Suppressor macrophage treated with lipopolysaccharide for 4 hours (primary cell): ENCODE results near the gene CD247.
"Not testable (repeated sequence)": the region's sequence is repeated elsewhere in the genome, so short reads cannot be mapped to it uniquely, and the experiment has no call there.

ENCODE experiments used
- DNase-seq: peaks from one replicate; pipeline ENCODE4 v3.0.0-alpha.2; 2020

The CD247 gene

DNA sequence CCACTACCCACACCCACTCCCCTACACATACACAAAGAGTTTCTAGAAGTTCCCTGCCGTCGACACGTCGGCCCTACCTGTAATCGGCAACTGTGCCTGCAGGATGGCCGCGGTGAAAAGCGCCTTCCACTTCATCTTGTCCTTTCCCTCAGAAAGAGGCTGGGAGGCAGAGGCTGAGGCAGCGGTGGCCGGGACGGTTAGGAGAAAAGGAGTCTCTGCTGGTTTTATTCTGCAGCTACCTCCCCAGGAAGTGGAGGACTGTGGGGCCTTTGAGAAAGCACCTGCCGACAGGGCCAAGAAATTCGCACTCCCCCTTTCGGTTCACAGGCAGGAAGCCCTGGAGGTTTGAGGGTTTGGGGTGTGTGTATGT is at the start of gene CD247:
Gene CD247 (minus strand): TSS at position 199 of the 370 bp plus-strand sequence. CDS start 64 bp downstream, at position 135.
- DNase-seq = no peak

DNA sequence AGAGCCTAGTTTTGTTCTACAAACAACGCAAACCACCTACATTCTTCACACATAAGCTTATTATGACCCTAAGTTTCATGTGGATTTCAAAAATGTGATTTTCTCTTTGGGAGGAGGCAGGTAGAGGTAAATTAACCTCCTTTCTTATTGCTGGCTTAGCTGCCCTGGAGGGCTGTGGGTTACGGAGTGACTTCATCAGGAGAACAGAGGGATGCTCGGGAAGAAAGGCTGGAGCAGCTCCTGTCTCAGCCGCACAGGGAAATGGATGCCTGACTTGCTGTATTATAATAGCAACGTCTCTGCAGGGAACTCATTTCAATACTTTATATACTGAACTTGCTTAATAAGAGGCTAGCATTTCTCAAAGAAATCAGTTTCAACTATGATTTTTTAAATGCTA is 49.3 kb upstream of the CD247 start:
- DNase-seq = no peak

DNA sequence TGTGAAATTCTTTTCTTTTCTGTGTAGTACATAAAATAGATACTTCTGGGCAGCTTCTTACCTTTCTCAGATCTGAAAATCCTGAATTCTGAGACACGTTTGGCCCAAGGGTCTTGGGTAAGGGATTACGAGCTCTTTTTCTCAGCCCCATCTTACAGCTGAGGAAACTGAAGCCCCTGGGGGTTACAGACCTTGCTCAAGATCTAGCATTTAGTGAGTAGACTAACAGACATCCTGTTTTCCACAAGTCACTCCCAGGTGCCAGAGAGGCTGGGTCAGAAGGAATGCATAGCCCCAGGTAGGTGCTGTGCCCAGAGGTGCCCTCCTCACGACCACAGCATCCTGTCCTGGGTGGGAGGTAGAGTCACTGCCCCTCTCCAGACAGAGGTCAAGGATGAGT is 48.4 kb upstream of the CD247 start:
- no peak for DNase-seq

DNA sequence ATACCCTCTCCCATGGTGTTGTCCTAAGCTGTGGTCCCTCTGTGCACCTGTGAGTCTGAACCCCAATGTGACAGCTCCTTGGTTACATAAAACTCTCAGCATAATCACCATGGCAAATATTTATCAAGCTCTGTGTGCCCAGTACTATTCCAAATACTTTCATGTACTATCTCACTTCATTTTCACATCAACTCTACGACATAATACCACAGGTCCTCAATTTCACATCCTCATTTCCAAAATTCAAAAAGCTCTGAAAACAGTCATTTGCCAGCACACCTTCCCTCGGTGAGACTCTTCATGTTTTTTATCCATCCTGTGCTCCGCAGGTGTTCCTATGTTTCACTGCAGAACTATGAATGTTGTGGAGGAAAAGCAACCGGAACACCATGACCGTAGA is 47.6 kb upstream of the CD247 start:
- no peak for DNase-seq

DNA sequence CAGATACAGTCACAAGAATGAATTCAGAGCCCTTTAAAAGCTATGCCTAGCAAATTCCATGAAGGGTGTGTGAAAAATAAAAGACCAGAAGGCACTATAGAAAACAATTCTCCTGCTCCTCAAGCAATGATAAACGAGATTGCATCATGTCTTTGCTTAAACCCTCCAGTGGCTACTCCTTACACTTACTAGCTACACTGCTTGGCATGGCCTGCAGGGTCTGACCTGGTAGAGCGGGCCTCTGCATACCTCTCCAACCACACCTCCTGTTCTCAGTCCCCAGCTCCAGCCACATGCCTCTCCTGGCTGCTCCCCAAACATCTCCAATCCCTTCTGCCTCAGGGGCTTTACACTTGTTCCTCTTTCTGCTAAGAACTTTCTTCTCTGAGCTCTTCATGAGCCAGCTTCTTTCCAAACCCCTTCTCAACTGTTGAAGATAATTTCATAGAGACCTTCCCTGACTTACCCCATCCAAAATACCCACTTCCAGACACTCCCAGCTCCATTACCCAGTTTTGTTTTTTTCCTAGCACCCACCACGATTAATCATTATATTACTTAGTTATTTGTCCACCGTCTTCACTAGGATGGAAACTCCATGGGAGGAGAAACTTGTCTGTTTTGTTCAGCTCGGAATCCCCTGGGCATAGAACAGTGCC is 46.4 kb upstream of the CD247 start:
- no peak for DNase-seq

DNA sequence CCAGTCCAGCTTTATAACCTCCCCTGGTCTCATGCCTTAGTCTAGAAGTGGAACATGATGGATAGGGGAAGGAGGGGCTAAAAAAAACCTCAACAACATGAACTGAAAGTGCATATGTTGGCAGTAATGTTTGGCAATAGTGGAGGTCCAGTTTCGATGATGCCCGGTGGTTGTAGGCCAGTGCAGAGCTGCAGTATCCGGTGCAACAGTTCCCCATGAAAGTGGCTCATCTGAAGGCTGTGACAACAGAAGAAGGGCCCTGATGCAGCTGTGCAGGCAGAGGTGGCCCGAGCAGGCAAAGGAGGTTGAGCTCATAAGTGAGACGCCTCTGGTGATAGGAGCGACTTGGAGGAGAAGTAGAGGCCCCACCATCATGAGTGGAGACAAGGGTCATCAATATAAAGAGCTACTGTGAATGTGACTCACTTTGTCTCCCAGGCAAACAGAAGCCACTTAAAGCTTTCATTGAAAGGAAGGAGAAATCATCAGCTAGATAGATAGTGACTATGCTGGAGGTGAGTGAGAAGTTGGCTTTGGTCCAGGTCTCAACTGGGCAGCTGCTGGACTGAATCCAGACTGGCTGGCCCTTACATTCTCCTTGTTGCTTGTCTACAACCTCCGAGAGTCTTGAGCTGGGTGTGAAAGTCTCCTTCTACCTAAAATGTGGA is 45.4 kb upstream of the CD247 start:
- peak; percentile 96 for DNase-seq

DNA sequence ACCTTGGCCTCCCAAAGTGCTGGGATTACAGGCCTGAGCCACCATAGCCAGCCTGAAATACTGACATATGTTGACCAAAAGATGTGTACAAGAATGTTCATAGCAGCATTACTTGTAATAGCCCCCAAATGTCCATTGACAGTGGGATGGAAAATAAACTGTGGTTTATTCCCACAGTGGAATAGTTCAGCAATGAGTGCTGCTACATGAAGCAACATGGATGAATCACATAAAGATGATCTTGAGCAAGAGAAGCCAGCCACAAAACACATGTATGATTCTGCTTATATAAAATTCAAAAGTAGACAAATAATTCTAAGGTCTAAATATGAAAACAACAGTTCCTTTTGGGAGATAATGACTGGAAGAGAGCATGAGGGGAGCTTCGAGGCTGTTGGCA is 44.4 kb upstream of the CD247 start:
- peak; percentile 83 for DNase-seq

DNA sequence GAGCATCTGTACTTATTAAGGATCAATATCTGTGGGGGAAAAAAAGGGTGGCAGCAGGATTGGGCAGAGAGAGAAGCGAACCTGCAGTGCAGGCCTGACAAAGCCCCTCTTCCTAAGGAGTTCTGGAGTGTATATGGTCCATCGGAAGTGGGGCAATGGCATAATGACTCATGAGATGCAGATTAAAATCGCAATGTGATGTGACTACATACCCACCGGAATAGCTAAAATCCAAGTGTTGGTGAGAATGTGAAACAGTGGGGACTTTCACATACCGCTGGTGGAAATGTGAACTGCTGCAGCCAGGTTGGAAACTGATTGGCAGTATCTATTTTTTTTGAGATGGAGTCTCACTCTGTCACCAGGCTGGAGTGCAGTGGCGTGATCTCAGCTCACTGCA is 43.4 kb upstream of the CD247 start:
- DNase-seq = no peak

DNA sequence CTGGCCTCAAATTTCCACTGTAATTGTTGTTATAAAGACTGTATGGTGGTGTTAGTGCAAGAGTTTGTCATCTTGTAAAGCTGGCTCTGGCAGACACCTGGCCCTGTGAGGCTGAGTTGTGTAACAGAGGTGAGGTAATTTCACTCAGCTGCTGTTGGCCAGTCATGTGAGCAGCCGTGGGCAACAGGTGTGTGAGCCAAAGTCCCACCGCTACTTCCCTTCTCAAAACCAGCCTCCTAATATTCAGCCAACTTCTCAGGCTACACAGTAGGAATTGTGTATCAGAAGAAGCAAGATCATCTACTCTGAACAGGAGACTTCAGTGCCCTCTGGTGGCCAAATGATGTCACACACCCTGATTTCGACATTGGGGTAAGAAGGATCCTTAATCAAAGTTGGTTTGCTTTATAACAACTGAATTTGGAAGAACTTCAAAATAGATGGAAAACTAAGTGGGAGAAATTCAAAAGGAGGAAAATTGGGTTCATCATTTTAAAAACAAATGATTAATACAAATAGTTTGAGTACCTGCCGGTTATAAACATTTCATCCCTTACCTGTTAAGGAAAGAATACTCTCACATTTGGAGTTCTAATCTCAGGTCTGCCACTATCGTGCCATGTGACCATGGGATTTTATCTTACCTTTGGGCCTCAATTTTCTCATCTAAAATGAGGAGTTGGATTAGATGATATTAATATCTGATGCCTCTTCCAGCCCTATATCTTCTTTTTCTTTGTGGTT is 37.8 kb upstream of the CD247 start:
- DNase-seq = peak; percentile 92

DNA sequence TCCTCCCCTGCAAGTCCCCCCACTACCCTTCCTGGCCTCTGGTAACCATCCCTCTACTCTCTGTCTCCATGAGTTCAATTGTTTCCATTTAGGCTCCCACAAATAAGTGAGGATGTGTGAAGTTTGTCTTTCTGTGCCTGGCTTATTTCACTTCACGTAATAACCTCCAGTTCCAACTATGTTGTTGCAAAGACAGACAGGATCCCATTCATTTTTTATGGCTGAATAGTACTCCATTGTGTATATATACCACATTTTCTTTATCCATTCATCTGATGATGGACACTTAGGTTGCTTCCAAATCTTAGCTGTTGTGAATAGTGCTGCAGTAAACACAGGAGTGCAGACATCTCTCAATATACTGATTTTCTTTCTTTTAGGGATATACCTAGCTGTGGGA is 36.7 kb upstream of the CD247 start:
- not testable (repeated sequence) for DNase-seq

DNA sequence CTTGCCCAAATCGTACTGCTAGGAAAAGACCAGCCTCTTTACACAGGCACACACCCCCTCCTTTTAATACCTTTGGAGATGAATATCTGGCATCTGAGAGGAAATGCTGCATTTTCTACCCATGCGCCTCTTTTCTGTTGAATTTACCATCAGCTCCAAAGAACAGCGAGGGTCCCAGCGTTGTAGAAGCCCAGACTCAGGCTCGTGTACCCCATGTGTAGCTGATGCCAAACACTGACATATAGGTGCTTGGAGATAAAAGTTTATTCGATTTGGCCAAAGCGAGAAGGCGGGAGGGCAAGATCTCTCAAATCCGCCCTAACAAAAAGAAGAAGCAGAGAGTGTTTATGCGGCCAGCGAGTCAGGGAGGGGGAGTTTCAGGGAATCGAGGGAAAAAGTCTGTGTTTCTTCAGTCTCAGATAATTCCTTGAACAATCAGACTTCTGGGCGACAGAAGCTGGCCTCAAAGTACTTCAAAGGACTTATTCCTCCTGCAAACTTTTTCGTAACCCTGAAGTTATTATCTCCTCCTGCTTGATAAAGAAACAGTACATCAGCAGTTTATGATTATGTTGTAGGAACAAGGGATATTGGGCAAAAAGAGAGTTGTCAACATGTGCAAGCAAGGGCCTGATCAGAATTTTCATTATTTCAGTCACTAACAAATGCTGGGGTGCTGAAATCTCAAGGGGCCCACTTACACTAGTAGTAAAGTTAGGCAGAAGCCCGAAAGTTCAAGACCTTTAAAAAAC is 35.9 kb upstream of the CD247 start:
- DNase-seq = peak; percentile 42

DNA sequence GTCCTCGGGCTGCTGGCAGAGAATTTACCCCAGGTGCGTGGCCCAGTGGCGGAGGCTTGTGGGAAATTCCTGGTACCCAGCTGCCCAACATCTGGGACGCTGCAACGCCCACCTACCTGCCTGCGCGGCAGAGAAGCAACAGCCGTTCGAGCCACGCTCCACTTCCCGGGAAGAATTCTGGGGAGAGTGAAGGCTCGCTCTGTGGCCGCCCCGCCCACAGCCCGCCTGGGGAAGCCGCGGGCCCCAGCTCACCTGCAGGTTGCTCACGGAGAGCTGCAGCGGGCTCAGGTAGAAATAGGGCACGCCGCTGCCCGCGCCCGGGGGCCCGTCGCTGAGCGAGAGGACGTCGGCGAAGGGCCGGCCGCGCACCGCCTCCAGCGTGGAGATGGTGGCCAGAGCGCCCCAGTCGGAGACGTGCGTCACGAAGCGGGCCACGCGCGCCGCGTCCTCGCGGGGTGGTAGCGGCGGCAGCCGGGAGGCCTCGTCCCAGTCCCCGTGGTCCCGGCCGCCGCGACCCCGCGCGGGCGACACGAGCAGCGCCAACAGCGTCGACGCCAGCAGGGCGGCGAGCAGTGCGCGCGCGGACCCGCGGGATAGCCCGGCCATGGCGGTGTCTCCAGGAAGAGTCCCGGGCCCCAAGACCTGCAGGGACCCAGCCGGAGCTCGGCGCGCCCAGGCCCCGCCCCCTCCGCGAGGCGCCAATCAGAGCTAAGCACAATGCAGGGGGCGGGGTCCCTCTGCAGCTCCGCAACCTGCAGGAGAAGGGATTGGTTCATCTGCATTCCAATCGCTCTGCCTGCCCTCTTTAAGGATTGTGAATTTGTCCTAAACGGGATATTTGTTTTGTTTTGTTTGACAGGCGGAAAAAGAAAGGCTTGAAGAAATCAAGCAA is 35.1 kb upstream of the CD247 start, which contains the start of gene CREG1:
Gene CREG1 (minus strand): TSS at position 627 of the 892 bp plus-strand sequence.
- peak; percentile 96 for DNase-seq

DNA sequence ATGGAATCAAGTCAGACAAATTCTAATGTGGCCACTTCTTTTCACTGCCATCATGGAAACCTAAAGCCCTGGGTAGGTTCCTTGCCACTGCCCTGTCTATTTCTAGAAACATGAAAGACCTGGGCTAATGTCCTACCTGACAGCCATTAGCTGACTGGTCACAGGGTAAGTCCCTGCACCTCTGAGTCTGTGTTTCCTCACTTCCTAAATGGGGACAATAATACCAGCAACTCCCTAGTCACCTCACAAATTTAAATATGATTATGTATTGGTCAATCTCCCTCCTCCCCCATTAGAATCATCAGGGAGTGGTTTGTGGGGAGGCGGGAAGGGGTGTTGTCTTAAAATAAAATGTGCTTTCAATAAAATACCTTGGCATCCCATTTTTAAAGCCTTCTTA is 33.0 kb upstream of the CD247 start:
- peak; percentile 66 for DNase-seq

DNA sequence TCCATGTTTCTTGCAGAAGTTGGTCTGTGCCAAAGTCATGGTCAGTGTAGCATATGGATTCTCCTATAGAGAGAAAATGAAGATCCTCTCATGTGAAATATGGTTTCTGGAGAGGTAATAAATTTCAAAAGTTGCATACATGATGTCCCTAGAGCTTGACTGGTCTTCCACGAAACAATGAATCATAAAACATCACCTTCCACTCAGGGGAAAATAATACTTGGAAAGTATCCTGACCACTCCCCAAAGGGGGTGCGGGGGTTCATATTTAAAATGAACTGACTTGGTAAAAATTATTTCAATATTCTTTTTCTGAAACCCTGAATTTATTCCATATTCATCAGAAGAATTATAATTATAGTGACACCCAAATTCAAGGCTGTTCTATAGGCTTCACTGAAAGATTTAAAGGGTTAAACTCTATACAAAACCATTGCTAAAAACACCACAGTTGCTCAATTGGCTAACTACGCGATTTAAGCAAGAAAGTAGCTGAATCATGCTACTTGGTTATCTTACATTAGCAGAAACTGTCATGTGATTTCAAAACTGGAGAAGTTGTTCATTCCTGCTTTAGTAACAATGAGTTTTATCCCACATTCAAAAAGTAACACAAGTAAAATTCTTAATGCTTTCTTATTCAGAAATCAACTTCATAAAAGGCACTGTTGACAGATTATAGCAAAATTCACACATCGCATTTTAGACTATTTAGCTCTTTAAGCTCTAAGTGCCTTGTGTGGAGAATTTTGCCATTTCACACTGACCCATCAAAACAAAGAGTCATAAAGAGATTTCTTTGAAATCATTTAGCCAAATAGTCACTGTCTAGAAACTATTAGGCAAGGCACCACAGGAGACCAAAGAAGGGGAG is 30.0 kb upstream of the CD247 start:
- DNase-seq = peak; percentile 91

DNA sequence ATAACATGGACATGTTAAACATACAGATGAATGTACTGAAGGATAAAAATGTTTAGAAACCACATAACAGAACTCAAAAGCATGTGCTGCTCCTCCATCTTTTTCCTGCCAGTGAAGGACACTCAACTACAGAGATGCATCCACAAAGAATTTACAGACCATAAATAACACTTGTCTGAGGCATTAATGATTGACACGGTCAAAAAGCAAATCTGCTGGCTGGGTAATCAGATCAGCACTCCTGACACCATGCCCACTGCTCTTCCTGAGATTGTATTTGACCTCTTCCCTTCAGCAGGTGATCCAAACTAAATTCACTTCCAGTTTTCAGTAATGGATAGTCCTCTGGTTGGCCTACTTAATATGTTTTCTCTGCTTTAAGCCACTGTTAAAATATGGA is 28.6 kb upstream of the CD247 start:
- DNase-seq = no peak

DNA sequence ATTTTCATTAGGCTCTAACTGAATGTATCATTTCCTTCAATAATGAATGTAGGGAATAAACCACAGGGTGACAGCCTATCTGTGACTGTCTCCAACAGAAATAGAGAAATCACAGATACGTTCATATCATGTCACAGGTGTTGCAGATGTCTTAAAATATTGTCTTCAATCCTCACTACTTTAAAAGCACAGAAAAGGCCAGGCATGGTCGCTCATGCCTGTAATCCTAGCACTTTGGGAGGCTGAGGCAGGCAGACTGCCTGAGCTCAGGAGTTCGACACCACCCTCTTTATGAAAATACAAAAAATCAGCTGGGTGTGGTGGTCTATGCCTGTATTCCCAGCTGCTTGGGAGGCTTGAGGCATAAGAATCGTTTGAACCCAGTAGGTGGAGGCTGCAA is 27.0 kb upstream of the CD247 start:
- no peak for DNase-seq

DNA sequence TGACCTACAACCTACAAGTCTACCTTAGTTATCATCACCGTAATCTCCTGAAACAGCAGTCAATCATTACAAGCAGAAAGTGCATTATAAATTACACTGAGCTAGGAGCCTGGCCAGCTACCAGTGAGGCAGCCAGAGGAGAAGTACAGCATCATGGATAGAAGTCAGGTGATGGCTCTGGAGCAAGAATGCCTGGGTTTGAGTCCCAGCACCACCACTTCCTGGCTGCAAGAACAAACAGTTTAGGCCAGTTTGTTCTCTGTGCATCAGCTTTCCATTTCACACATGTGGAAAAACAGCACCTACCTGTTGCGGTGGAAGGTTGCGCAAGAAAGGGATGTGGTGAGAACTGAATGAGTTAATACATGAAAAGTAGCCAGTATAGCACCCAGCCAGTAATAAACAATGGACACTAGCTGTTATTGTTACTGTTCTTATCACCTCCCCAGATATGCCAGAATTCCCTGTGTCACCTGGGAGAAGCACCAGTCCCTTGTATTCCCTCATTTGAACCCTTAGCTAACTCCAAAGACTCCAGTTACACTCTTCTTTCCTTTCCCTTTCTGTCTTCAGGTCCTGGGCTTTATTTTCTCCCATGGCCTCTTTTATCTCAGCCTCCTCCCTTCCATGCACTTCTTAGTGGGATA is 26.2 kb upstream of the CD247 start:
- no peak for DNase-seq

DNA sequence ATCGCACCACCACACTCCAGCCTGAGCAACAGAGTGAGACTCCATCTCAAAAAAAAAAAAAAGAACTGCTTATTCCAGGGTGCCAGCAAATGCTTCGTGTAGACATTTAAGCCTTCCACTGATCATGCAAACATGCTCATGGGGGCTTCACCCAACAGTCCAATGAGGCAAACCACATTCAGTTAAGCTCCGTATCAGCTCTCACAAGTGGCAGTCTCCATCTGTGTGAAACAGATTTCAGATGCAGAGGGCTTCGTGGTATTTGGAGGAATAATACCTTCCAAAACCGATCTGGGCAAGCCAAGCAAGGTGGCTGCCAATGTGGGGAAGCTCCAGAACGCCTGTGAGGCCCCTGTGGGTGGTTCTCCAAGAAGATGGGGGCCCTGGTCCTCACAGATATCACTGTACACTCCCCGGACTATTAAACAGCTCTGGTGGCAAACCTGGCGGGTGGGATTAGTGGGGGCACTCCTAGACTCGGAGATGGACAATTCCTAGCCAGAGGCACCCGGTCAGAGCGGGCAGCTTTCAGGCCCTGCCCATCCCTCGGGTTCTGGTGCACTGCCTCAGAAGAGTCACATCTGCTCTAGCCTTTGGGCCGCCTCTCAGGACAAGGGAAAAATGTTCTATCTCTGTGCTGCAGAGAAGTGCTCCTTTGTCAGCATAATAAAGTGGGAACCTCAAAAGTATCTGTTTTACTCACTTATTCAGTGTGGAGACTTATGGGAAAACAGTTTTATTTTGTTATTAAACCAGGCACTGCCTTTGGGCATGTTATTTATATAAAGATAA is 25.1 kb upstream of the CD247 start:
- no peak for DNase-seq

DNA sequence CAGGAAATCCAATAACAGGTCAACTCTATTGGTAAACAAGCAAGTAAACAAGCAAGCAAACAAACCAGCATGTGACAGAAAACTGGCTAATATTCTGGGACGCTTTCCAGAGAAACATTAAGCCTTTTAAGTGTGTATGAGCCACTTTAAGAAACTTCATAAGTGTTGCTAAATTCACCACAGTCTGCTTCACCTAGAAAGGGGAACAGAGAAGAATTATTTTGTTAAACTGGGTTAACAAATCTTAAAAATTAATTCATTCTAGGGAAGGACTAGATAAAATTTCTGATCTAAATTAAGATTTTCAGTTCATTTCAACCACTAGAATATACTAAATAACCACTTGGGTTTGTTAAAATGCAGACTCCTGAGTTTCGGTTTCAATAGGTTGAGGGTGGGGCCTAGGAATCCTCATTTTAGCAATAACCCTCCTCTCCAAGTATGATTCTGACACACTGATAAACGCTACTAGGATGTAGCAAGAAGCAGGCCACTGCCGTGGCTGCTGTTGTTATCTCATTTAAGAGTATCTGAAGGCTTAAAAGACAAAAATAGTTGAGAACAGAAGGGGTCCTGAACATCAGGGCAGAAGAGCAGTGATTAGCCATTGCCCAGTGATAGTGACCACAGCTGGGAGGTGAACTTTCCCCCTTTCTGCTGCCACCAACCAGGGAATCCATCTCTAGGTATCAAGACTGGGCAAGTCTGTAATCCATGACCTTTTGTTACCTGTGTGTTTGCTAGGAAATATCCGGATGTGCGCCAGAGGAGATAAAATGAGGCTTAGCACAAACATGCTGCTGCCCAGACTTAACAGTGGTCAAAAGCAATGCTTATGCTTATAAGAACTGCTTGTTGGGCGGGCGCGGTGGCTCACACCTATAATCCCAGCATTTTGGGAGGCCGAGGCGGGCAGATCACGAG is 24.0 kb upstream of the CD247 start:
- peak; percentile 75 for DNase-seq
